ENCODE data around the gene USHBP1. TPM values are rescaled to one million over a fixed set of nuclear protein-coding genes. Genes with fewer than 3 reads are reported as not detected.

The USHBP1 gene
- total and polyA plus RNA-seq, 2 of the 4 experiments (the other 2 are of a cell fraction): not detected

- intact Hi-C loops (cut with micrococcal nuclease): no loop called here
- Histone ChIP-seq H3K36me3 (ENCODE audit: control insufficient read depth, insufficient read depth, low read length) (peaks cover 34% of the 10 kb centered on the region), H2BK5ac (ENCODE audit: low read depth, low read length, poor library complexity, severe bottlenecking) (peak overlapping the region; percentile 2), H4K5ac (ENCODE audit: low read depth, low read length) (no peak overlapping the region; the same call in 1 of the 2 replicates), H2BK20ac (ENCODE audit: low read depth, low read length) (no peak overlapping the region), H3K9ac (ENCODE audit: low read depth, low read length) (no peak overlapping the region), H2AK5ac (ENCODE audit: low read depth, low read length) (peak overlapping the region; percentile 51; the same call in 1 of the 2 replicates), H3K79me1 (ENCODE audit: low read depth in 1 of 2, low read length in 2 of 2) (peaks cover 28 to 66% of the 10 kb centered on the region in 2 experiments), H3K14ac (replicated peaks; ENCODE audit: low read depth, low read length) (no peak overlapping the region), H3K4me3 (ENCODE audit: insufficient read depth, low read depth, low read length) (peak overlapping the region; percentile 54; the same call in 1 of the 2 replicates), H3K4me1 (ENCODE audit: control insufficient read depth, insufficient read depth, low read length) (peaks cover 12% of the 10 kb centered on the region), H4K20me1 (ENCODE audit: insufficient read depth, low read length) (peaks cover 11% of the 10 kb centered on the region), H3K27ac (ENCODE audit: insufficient read depth, low read length) (0 out of 2 replicates have a peak overlapping the region, but pooled peaks have one; percentile 31), H3K9me3 (ENCODE audit: control insufficient read depth, insufficient read depth, low read length) (no peaks in the 10 kb centered on the region), H3K23ac (ENCODE audit: low read depth, low read length) (0 out of 2 replicates have a peak overlapping the region, but pooled peaks have one; percentile 34), H3K9me1 (ENCODE audit: insufficient read depth, low read length) (peaks cover 7% of the 10 kb centered on the region), H2BK120ac (ENCODE audit: low read depth, low read length) (no peak overlapping the region), H3K4me2 (ENCODE audit: low read depth, low read length) (peak overlapping the region; percentile 66), H3K18ac (ENCODE audit: low read depth, low read length) (no peak overlapping the region), H3K27me3 (ENCODE audit: control insufficient read depth, insufficient read depth, low read length) (no peaks in the 10 kb centered on the region), H4K8ac (ENCODE audit: low read depth in 2 of 2, low read length in 2 of 2) (peak overlapping the region in 1 of 2 experiments; percentile 82; a peak in 1 of 4 replicates), H2BK15ac (ENCODE audit: low read depth, low read length) (no peak overlapping the region), H4K91ac (ENCODE audit: insufficient read depth, low read depth, low read length) (no peak overlapping the region), H3K56ac (ENCODE audit: extremely low read depth, insufficient read depth, low read length) (no peak overlapping the region), H2AK9ac (replicated peaks; ENCODE audit: low read depth, low read length, poor library complexity) (peak overlapping the region; percentile 96), H2AFZ (replicated peaks; ENCODE audit: low read length, poor library complexity) (peak overlapping the region; percentile 73), H3K4ac (ENCODE audit: low read depth, low read length) (peak overlapping the region; percentile 3; the same call in 1 of the 2 replicates)
- DNase-seq (peak; percentile 38), ATAC-seq (ENCODE audit: low read depth) (peak; percentile 61)
- in situ Hi-C loops (cut with MboI; ENCODE audit: low sequenced_read_pairs): no loop called here
- TF ChIP-seq MAFK (IDR thresholded peaks at IDR 0.05; ENCODE audit: low read depth, low read length) (no peak), CEBPB (IDR thresholded peaks at IDR 0.05; ENCODE audit: low read depth, low read length) (no peak), FOS (IDR thresholded peaks at IDR 0.05; ENCODE audit: low read depth, low read length) (no peak), NFE2L2 (IDR thresholded peaks at IDR 0.05; ENCODE audit: low read depth, low read length) (no peak), RCOR1 (IDR thresholded peaks at IDR 0.05; ENCODE audit: insufficient replicate concordance, low read length) (no peak)
- no CpG with 5 or more reads among the region's 11 CpGs for WGBS, 2 experiments (ENCODE audit: extremely low coverage in 2 of 2, insufficient read length in 1 of 2)
- POLR2A ChIA-PET (ENCODE audit: unreplicated experiment): no interaction called here
- CTCF ChIA-PET: interaction anchor here (1.0 to 1.3 kb wide), 2 partner anchors 33 to 47 kb away, joined by 3 read pairs; partner anchors contain the start of gene ANKLE1
- BruUV-seq (replicated peaks): no TSS peak
- dilution Hi-C loops (cut with HindIII; ENCODE audit: low sequenced_read_pairs, unreplicated experiment): no loop called here
Observed at GRCh38 chr19:17234911-17235299, 29.6 kb downstream of the USHBP1 start.
